NCI-H2107 treated with DMSO at 0.1 percent for 48 hours (cell line): ENCODE results near the gene BOLA2.
"Not testable (repeated sequence)": the region's sequence is repeated elsewhere in the genome, so short reads cannot be mapped to it uniquely, and the experiment has no call there.

Experiments used
- DNase-seq: peaks from one replicate; lab custom pipeline; 2025; ENCODE audit not compliant: unreplicated experiment; lab: John Stamatoyannopoulos, UW

BOLA2 gene

GRCh38 chr16:29454269-29454668 lies at the start of gene BOLA2, which contains the start of gene SLX1B:
BOLA2 (minus strand) TSS chr16:29454351; CDS start chr16:29454253, 98 bp downstream.
SLX1B (plus strand) TSS chr16:29454533.
- DNase-seq = not testable (repeated sequence)

GRCh38 chr16:29482276-29482675 lies 28.1 kb upstream of the BOLA2 start:
- DNase-seq = not testable (repeated sequence)

GRCh38 chr16:29472065-29472464 lies 17.9 kb upstream of the BOLA2 start:
- not testable (repeated sequence) for DNase-seq

GRCh38 chr16:29469660-29470059 lies 15.5 kb upstream of the BOLA2 start:
- DNase-seq = not testable (repeated sequence)

GRCh38 chr16:29467654-29468366 lies 13.7 kb upstream of the BOLA2 start:
- DNase-seq = not testable (repeated sequence)

- DNase-seq = not testable (repeated sequence)
Measured at GRCh38 chr16:29466904-29467303, 12.8 kb upstream of the BOLA2 start.

GRCh38 chr16:29465985-29466824 lies 12.1 kb upstream of the BOLA2 start:
- not testable (repeated sequence) for DNase-seq

GRCh38 chr16:29460647-29461030 lies 6.5 kb upstream of the BOLA2 start:
- DNase-seq = not testable (repeated sequence)

- not testable (repeated sequence) for DNase-seq
Measured at GRCh38 chr16:29459706-29460646, 5.8 kb upstream of the BOLA2 start, which contains the start of gene SULT1A4. SULT1A4 (plus strand) TSS chr16:29459913; CDS start chr16:29461386, 1,473 bp downstream.

GRCh38 chr16:29457660-29458059 lies 3.5 kb upstream of the BOLA2 start:
- DNase-seq = not testable (repeated sequence)

- not testable (repeated sequence) for DNase-seq
Measured at GRCh38 chr16:29454828-29455227, 677 bp upstream of the BOLA2 start.

GRCh38 chr16:29453754-29454153 lies 397 bp downstream of the BOLA2 start:
- not testable (repeated sequence) for DNase-seq

- not testable (repeated sequence) for DNase-seq
Measured at GRCh38 chr16:29425390-29425789, 28.8 kb downstream of the BOLA2 start.

GRCh38 chr16:29423587-29423986 lies 30.6 kb downstream of the BOLA2 start:
- DNase-seq = not testable (repeated sequence)

GRCh38 chr16:29405249-29405648 lies 48.9 kb downstream of the BOLA2 start:
- not testable (repeated sequence) for DNase-seq
